ENCODE results near the gene ATP13A4. TPM values are rescaled to one million over a fixed set of nuclear protein-coding genes. Genes with fewer than 3 reads are reported as not detected.

ATP13A4 gene
- total and polyA plus RNA-seq, 2 of the 4 experiments (the other 2 are of a cell fraction): under 0.01 TPM; not detected in 1

GRCh38 chr3:193499136-193499770, 55.4 kb downstream of the ATP13A4 start:
- no peak overlapping the region for H3K27ac ChIP-seq (ENCODE audit: insufficient read depth, low read length)
- CTCF ChIA-PET: no interaction called here
- no peaks in the 10 kb centered on the region for H3K36me3 ChIP-seq (ENCODE audit: control insufficient read depth, insufficient read depth, low read length)
- BruUV-seq (replicated peaks): no TSS peak
- intact Hi-C loops (cut with micrococcal nuclease) (no loop called here), in situ Hi-C loops (cut with MboI; ENCODE audit: low sequenced_read_pairs) (no loop called here), dilution Hi-C loops (cut with HindIII; ENCODE audit: low sequenced_read_pairs, unreplicated experiment) (no loop called here)
- TF ChIP-seq CEBPB (IDR thresholded peaks at IDR 0.05; ENCODE audit: low read depth, low read length) (peak; percentile 13; the same call in 1 of the 2 replicates), SMC3 (IDR thresholded peaks at IDR 0.05; ENCODE audit: low read depth, low read length) (no peak)
- H3K4me2 ChIP-seq (ENCODE audit: low read depth, low read length): no peak overlapping the region
- H2BK15ac ChIP-seq (ENCODE audit: low read depth, low read length): no peak overlapping the region
- H3K27me3 ChIP-seq (ENCODE audit: control insufficient read depth, insufficient read depth, low read length): no peaks in the 10 kb centered on the region
- no peak overlapping the region for H3K56ac ChIP-seq (ENCODE audit: extremely low read depth, insufficient read depth, low read length)
- H3K4ac ChIP-seq (ENCODE audit: low read depth, low read length): no peak overlapping the region
- no peak overlapping the region for H4K8ac ChIP-seq (ENCODE audit: low read depth in 2 of 2, low read length in 2 of 2)
- H4K91ac ChIP-seq (ENCODE audit: insufficient read depth, low read depth, low read length): no peak overlapping the region
- no peaks in the 10 kb centered on the region for H3K9me3 ChIP-seq (ENCODE audit: control insufficient read depth, insufficient read depth, low read length)
- no peak overlapping the region for H4K5ac ChIP-seq (ENCODE audit: low read depth, low read length)
- no peak overlapping the region for H3K9ac ChIP-seq (ENCODE audit: low read depth, low read length)
- POLR2A ChIA-PET (ENCODE audit: unreplicated experiment): no interaction called here
- no peaks in the 10 kb centered on the region for H4K20me1 ChIP-seq (ENCODE audit: insufficient read depth, low read length)
- H3K4me1 ChIP-seq (ENCODE audit: control insufficient read depth, insufficient read depth, low read length): no peaks in the 10 kb centered on the region
- H2BK120ac ChIP-seq (ENCODE audit: low read depth, low read length): no peak overlapping the region
- no peaks in the 10 kb centered on the region for H3K9me1 ChIP-seq (ENCODE audit: insufficient read depth, low read length)
- H3K4me3 ChIP-seq (ENCODE audit: insufficient read depth, low read depth, low read length): no peak overlapping the region
- H2AK5ac ChIP-seq (ENCODE audit: low read depth, low read length): no peak overlapping the region
- WGBS, 2 experiments (ENCODE audit: extremely low coverage in 2 of 2, insufficient read length in 1 of 2): no CpG with 5 or more reads among the region's 3 CpGs
- no peak for ATAC-seq (ENCODE audit: low read depth)
- H3K18ac ChIP-seq (ENCODE audit: low read depth, low read length): no peak overlapping the region
- H3K23ac ChIP-seq (ENCODE audit: low read depth, low read length): no peak overlapping the region
- H3K79me1 ChIP-seq (ENCODE audit: low read depth in 1 of 2, low read length in 2 of 2): no peaks in the 10 kb centered on the region
- H2BK20ac ChIP-seq (ENCODE audit: low read depth, low read length): no peak overlapping the region
- no peak overlapping the region for H2AK9ac ChIP-seq (replicated peaks; ENCODE audit: low read depth, low read length, poor library complexity)
- H2BK5ac ChIP-seq (ENCODE audit: low read depth, low read length, poor library complexity, severe bottlenecking): no peak overlapping the region
- H3K14ac ChIP-seq (replicated peaks; ENCODE audit: low read depth, low read length): no peak overlapping the region
- no peak for DNase-seq
- no peak overlapping the region for H2AFZ ChIP-seq (replicated peaks; ENCODE audit: low read length, poor library complexity)

Data from IMR-90 (cell line).